Activated naive CD8-positive, alpha-beta T cell treated with anti-CD3 and anti-CD28 coated beads, Interleukin-2, amount 10 ng/mL, durations not matched to agents 7 days and 5 days (primary cell): Measurements from ENCODE around the gene CALM3. TPM values are rescaled to one million over a fixed set of nuclear protein-coding genes. Genes with fewer than 3 reads are reported as not detected.
"Not testable (repeated sequence)": the region's sequence is repeated elsewhere in the genome, so short reads cannot be mapped to it uniquely, and the experiment has no call there.

Source experiments
- ATAC-seq: fragments of 150-1000 bp; cut with Tn5 transposase; one replicate; pipeline ENCODE4 v1.10.0; 2021; ENCODE audit warnings: low read depth, moderate library complexity
- POLR2A ChIA-PET: fragments of 350-600 bp; sonication (Branson Sonifier 250); formaldehyde crosslinking; loops from one replicate; lab custom pipeline; 2021; ENCODE audit warnings: antibody characterized with exemption; lab: Charles Lee
- DNase-seq: peaks from one replicate; pipeline ENCODE4 v3.0.0; 2021
- H3K27ac Mint-ChIP-seq: one replicate; pipeline ENCODE4 v1.8.0; 2022; ENCODE audit warnings: mild to moderate bottlenecking, mixed read lengths
- H3K27me3 Mint-ChIP-seq: one replicate; pipeline ENCODE4 v1.8.0; 2022; ENCODE audit warnings: mild to moderate bottlenecking, moderate library complexity, mixed read lengths
- H3K36me3 Mint-ChIP-seq: one replicate; pipeline ENCODE4 v1.8.0; 2021; ENCODE audit warnings: mild to moderate bottlenecking, mixed read lengths
- H3K4me1 Mint-ChIP-seq: one replicate; pipeline ENCODE4 v1.8.0; 2021; ENCODE audit warnings: mixed read lengths
- H3K4me3 Mint-ChIP-seq: one replicate; pipeline ENCODE4 v1.8.0; 2022; ENCODE audit warnings: mild to moderate bottlenecking, moderate library complexity, mixed read lengths
- H3K9me3 Mint-ChIP-seq: one replicate; pipeline ENCODE4 v1.8.0; 2021; ENCODE audit warnings: mixed read lengths
- total RNA-seq, 2 experiments: library from RNA; stranded (reverse); gene quantifications; one replicate each; pipeline ENCODE4 v1.2.3, GENCODE V29; 2021

Gene CALM3
- total RNA-seq, result 100 to 1,000 TPM; 485 to 503 TPM

DNA sequence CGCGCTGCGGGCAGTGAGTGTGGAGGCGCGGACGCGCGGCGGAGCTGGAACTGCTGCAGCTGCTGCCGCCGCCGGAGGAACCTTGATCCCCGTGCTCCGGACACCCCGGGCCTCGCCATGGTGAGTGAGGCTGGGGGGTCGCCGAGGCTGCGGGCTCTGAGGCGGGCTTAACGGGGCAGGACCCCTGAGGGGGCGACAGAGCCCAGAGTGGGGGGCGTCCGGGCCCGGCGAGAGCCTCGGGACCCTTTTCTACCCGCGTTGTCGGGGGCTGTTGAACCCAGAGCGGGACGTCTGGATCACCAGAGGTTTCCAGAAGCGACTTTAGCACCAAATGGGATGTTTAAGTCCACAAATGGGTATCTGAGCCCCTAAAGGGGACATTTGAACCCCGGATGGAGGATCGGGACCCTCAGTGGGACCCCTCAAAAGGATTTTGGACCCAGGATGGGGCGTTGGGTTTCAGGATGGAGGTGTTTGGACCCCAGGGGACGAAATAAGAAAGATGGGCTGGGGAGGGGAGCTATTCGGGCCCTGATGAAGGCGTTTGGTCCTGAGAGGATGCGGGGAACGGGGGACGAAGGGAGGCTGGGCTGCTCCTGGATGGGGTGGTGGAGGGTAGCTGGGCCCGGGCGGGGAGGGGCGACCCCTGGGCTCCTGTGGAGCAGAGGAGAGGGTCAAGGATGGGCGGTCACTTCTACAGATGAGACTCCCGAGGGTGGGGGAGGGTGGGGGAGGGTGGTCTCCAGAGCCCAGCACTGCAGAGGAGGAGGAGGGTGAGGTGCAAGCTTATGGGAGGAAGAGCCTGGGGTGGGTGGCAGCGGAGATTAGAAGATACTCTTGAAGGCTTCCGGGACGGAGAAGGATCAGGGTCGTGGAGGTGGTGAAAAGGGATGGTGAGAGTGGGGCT, at the start of gene CALM3:
Gene CALM3, plus strand, starts transcription at position 13 of the 907 bp plus-strand sequence. Its CDS starts 105 bp downstream, at position 118.
- Mint-ChIP-seq H3K4me1 (peaks cover 30% of the 10 kb centered on the region), H3K27ac (peak within 1 kb of the TSS; percentile 100), H3K36me3 (peaks cover 25% of the 10 kb centered on the region), H3K27me3 (peaks cover 2% of the 10 kb centered on the region), H3K9me3 (peaks cover 7% of the 10 kb centered on the region), H3K4me3 (peak within 1 kb of the TSS; percentile 97)
- ATAC-seq, result no peak
- POLR2A ChIA-PET, result interaction anchor here (0.8 to 4.7 kb wide), 24 partner anchors 9 to 884 kb away, joined by 3 to 142 read pairs (median 4); partner anchors contain the start of genes DACT3 and GNG8
- DNase-seq, result no peak

DNA sequence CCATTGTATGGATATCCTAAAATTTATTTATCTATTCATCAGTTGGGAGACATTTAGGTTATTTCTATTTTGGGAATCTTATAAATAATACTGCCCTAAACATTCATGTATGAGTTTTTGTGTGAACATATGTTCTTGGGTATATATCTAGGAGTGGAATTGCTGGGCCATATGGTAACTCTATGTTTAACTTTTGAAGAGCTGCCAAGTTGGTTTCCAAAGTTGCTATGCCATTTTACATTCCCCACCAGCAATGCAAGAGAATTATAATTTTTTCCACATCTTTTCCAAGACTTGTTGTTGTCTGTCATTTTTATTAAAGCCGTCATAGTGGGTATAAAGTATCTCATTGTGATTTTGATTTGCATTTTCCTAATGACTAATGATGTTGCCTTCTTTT, 48.2 kb upstream of the CALM3 start:
- Mint-ChIP-seq H3K27me3 (peaks cover 38% of the 10 kb centered on the region), H3K36me3 (peaks cover 8% of the 10 kb centered on the region), H3K4me1 (no peaks in the 10 kb centered on the region), H3K27ac (no peak overlapping the region), H3K4me3 (no peak overlapping the region), H3K9me3 (peaks cover 19% of the 10 kb centered on the region)
- POLR2A ChIA-PET, result no interaction called here
- DNase-seq (no peak), ATAC-seq (no peak)

DNA sequence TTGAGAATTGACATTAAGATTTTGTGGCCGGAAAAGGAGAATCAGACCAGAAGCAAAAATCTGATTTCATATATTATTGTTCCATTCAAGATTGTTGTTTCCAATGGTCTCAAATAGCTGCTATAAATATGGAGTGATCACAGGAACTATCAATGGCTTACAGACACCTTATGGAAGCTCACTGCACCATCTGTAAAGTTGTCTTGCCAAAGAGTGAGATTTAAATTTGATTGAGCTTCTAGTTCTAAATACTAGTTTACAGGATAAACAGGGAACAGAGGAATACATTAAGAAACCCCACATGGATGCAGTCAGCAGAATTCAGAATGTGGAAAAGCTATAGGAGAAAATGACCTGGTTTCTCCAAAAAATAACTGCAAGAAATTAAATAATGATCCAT, 47.0 kb upstream of the CALM3 start:
- ATAC-seq, result no peak
- H3K4me1 Mint-ChIP-seq, result no peaks in the 10 kb centered on the region
- peaks cover 36% of the 10 kb centered on the region for H3K27me3 Mint-ChIP-seq
- DNase-seq, result no peak
- no peak overlapping the region for H3K27ac Mint-ChIP-seq
- POLR2A ChIA-PET, result no interaction called here
- H3K36me3 Mint-ChIP-seq, result peaks cover 8% of the 10 kb centered on the region
- H3K4me3 Mint-ChIP-seq, result no peak overlapping the region
- H3K9me3 Mint-ChIP-seq, result peaks cover 19% of the 10 kb centered on the region

DNA sequence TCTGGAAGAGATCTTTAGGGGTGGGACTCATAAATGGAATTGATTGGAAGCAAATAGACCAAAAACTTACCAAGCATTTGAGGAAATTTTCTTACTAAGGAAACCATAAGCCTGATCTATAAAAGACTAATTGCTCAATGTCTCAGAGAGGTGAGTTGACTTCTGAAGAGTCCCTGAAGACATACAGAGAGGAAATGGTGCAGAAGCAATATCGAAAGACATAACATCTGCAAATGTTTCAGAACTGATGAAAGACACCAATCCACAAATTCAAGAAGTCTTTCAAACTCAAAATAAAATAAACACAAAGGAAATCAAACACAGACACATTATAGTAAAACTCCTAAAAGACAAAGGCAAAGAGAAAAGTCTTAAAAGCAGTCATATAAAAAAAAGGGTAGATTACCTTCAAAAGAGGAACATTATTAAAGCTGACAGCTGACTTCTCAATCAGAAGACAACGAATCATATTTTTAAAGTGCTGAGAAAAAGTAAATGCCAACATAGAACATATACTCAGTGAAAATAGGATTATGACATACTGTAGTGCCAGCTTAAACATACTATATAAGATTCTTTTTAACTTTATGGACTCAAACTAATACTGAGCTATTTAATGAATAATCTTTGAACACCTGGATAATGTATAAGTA, 45.4 kb upstream of the CALM3 start:
- Mint-ChIP-seq H3K36me3 (peaks cover 3% of the 10 kb centered on the region), H3K4me3 (no peak overlapping the region), H3K27ac (no peak overlapping the region), H3K4me1 (no peaks in the 10 kb centered on the region), H3K27me3 (peaks cover 32% of the 10 kb centered on the region), H3K9me3 (peaks cover 13% of the 10 kb centered on the region)
- DNase-seq, result no peak
- ATAC-seq, result no peak
- POLR2A ChIA-PET, result no interaction called here

DNA sequence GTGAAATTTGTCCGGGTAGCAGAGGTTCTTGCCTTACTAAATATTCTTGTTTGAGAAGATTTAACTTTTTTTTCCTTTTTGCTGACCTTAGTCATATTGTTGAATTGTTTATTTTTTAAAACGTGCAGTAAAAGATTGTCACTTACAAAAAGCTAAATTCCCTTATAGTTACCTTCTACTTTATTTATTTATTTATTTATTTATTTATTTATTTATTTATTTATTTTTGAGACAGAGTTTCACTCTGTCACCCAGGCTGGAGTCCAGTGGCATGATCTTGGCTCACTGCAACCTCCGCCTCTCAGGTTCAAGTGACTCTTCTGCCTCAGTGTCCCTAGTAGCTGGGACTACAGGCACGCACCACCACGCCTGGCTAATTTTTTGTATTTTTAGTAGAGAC, 44.7 kb upstream of the CALM3 start:
- ATAC-seq, H3K36me3 Mint-ChIP-seq, H3K4me1 Mint-ChIP-seq, DNase-seq, H3K9me3 Mint-ChIP-seq, POLR2A ChIA-PET, H3K4me3 Mint-ChIP-seq, H3K27ac Mint-ChIP-seq: not testable (repeated sequence)
- H3K27me3 Mint-ChIP-seq, result peaks cover 32% of the 10 kb centered on the region

DNA sequence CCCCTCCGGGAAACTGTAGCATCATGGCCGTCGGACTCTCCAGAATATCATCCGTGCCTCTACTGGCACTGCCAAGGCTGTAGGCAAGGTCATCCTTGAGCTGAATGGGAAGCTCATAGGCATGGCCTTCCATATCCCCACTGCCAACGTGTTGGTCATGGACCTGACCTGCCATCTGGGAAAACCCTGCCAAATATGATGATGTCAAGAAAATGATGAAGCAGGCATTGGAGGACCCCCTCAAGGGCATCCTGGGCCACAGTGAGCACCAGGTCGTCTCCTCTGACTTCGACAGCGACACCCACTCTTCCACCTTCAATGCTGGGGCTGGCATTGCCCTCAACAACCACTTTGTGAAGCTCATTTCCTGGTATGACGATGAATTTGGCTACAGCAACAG, 41.9 kb upstream of the CALM3 start:
- DNase-seq, result no peak
- Mint-ChIP-seq H3K4me1 (peaks cover 3% of the 10 kb centered on the region), H3K27ac (no peak overlapping the region), H3K9me3 (peaks cover 5% of the 10 kb centered on the region), H3K36me3 (peaks cover 2% of the 10 kb centered on the region), H3K4me3 (no peak overlapping the region), H3K27me3 (peaks cover 19% of the 10 kb centered on the region)
- POLR2A ChIA-PET, result no interaction called here
- no peak for ATAC-seq

DNA sequence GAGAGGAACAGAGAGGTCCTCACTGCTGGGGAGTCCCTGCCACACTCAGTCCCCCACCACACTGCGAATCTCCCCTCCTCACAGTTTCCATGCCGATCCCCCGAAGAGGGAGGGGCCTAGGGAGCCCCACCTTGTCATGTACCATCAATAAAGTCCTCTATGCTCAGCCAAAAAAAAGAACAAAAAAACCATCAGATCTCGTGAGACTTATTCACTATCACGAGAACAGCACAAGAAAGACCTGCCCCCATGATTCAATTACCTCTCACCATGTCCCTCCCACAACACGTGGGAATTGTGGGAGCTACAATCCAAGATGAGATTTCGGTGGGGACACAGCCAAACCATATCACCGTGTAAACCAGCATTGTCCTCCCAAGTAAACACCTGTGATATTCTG, 41.5 kb upstream of the CALM3 start:
- H3K9me3 Mint-ChIP-seq, DNase-seq, H3K27ac Mint-ChIP-seq, POLR2A ChIA-PET, H3K4me3 Mint-ChIP-seq, H3K36me3 Mint-ChIP-seq, H3K4me1 Mint-ChIP-seq, ATAC-seq: not testable (repeated sequence)
- H3K27me3 Mint-ChIP-seq, result peaks cover 15% of the 10 kb centered on the region

DNA sequence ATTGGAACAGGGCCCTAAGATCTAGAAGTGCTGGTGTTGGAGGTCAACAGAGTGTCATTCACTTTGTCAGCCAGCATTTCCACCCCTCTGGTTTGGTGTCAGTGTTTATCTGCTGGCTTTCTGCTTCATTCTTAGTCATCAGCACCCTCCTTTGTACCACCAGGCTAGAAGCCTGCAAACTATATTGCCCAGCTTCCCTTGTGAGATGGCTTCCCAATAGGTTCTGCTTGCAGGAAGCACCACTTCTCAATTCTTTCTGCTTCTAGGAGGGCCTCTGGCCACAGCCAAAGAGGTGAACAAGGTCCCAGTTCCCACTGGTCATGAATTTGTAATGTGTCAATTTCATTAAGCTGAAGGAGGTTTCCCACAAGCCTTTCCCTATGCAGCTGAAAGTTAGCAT, 36.4 kb upstream of the CALM3 start:
- Mint-ChIP-seq H3K4me1 (peaks cover 3% of the 10 kb centered on the region), H3K27me3 (peaks cover 2% of the 10 kb centered on the region), H3K9me3 (peaks cover 5% of the 10 kb centered on the region), H3K36me3 (peaks cover 6% of the 10 kb centered on the region), H3K4me3 (no peak overlapping the region), H3K27ac (no peak overlapping the region)
- ATAC-seq, result no peak
- no peak for DNase-seq
- POLR2A ChIA-PET, result no interaction called here

DNA sequence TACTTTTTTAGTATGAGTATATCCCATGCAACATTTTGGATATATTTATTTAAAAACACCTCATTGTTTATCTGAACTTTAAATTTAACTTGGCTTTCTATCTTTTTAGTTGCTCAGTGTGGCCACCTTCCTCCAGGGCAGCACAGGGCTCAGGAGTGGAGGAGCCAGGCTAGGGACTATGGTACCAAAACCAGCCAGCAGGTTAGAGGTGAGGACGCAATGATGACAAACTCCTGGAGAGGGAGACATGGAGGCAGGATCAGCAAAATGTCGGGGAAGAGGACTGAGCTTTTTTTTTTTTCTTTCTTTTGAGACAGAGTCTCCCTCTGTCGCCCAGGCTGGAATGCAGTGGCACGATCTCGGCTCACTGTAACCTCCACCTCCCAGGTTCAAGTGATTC, 29.6 kb upstream of the CALM3 start:
- Mint-ChIP-seq H3K27ac (no peak overlapping the region), H3K4me3 (no peak overlapping the region), H3K9me3 (no peaks in the 10 kb centered on the region), H3K36me3 (peaks cover 3% of the 10 kb centered on the region), H3K27me3 (peaks cover 3% of the 10 kb centered on the region), H3K4me1 (peaks cover 7% of the 10 kb centered on the region)
- ATAC-seq, result no peak
- DNase-seq, result no peak
- POLR2A ChIA-PET, result interaction anchor here (0.7 kb wide), 1 partner anchor 30 kb away, joined by 4 read pairs; no protein-coding TSS in a partner anchor

DNA sequence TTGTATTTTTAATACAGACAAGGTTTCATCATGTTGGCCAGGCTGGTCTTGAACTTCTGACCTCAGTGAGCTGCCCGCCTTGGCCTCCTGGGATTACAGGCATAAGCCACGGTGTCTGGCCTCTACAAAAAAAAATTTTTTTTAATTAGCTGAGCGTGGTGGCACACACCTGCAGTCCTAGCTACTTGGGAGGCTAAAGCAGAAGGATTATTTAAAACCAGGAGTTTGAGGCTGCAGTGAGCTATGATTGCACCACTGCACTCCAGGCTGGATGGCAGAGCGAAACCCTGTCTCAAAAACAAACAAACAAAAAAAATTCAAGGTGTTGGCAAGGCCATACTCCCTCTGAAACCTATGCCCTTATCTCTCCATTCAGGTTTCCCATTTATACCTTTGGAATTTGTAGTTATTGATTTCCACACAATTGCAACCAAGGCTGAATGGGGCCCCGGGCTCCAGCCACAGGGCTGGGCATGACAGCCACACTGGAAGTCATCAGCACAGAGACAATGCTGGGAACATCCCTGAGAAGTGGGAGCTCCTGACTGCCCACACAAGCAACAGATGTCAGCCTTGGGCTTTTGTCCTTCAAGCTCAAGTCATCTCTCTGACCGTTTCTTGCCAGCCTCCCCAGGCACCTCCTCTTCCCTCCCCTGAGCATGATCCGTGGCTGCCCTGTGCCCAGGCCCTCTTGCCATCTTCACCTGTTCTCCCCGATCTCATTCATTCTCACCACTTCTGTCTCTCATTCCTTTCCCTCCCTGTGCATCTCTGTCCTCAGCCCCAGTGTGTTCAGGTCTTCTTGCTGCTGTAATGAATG, 27.2 kb upstream of the CALM3 start:
- peaks cover 3% of the 10 kb centered on the region for H3K27me3 Mint-ChIP-seq
- no peak for ATAC-seq
- H3K4me3 Mint-ChIP-seq, result peak overlapping the region; percentile 3
- peaks cover 10% of the 10 kb centered on the region for H3K4me1 Mint-ChIP-seq
- H3K9me3 Mint-ChIP-seq, result no peaks in the 10 kb centered on the region
- POLR2A ChIA-PET, result no interaction called here
- peak overlapping the region; percentile 39 for H3K27ac Mint-ChIP-seq
- no peak for DNase-seq
- H3K36me3 Mint-ChIP-seq, result peaks cover 5% of the 10 kb centered on the region

DNA sequence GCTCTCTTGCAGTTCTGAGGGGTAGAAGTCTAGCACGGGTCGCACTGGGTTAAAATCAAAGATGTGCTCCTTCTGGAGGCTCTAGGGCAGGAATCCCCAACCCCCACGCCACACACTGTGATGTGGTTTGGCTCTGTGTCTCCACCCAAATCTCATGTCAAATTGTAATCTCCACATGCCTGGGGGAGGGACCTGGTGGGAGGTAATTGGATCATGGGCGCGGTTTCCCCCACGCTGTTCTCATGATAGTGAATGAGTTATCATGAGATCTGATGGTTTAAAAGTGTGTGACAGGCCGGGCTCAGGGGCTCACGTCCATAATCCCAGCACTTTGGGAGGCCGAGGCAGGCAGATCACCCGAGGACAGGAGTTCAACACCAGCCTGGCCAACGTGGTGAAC, 26.6 kb upstream of the CALM3 start:
- Mint-ChIP-seq H3K27ac (peak overlapping the region; percentile 39), H3K27me3 (peaks cover 5% of the 10 kb centered on the region), H3K36me3 (peaks cover 5% of the 10 kb centered on the region), H3K4me1 (peaks cover 14% of the 10 kb centered on the region), H3K9me3 (no peaks in the 10 kb centered on the region), H3K4me3 (peak overlapping the region; percentile 3)
- POLR2A ChIA-PET, result no interaction called here
- ATAC-seq (peak; percentile 52), DNase-seq (no peak)

DNA sequence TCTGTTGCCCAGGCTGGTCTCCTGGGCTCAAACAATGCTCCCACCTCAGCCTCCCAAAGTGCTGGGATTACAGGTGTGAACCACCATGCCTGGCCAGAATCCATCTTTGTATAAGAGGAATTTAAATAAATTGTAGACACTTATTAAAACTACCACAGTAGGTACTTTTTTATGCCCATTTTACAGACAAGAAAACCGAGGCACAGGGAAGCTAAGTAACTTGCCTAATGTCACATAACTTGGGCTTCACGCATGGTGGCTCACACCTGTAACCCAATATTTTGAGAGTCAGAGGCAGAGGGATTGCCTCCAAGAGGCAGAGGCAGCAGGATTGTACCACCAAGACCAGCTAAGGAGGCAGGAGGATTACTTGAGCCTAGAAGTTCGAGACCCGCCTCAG, 22.7 kb upstream of the CALM3 start:
- DNase-seq (no peak), ATAC-seq (no peak)
- H3K27me3 Mint-ChIP-seq, result peaks cover 7% of the 10 kb centered on the region
- H3K27ac Mint-ChIP-seq, result no peak overlapping the region
- no peak overlapping the region for H3K4me3 Mint-ChIP-seq
- peaks cover 14% of the 10 kb centered on the region for H3K4me1 Mint-ChIP-seq
- POLR2A ChIA-PET, result no interaction called here
- peaks cover 5% of the 10 kb centered on the region for H3K36me3 Mint-ChIP-seq
- no peaks in the 10 kb centered on the region for H3K9me3 Mint-ChIP-seq

DNA sequence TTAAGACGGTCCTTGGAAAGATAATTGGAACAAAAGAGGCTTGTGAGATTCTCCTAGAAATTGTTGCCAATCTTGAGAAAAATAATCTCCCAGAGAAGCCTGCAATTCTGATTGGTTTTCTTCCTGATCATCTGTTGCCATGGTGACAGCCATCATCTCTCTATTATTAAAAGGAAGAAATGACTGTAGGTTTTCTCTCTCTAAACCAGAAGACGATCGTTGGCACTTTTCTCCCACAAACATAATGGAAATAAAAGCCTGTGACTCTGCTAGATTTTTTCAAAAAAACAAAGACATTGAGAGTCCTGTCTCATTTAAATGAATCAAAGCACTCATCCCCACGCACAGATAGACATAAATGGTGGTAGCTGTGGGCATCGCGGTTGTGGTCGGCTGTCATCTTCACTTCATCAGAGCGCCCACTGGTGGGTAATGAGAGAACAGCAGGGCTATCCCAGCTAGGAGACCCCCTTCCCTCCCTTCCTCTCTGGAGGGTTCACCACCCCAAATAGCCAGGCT, 21.7 kb upstream of the CALM3 start:
- DNase-seq (peak; percentile 46), ATAC-seq (no peak)
- peaks cover 14% of the 10 kb centered on the region for H3K4me1 Mint-ChIP-seq
- H3K9me3 Mint-ChIP-seq, result no peaks in the 10 kb centered on the region
- POLR2A ChIA-PET, result interaction anchor here (1.5 kb wide), 1 partner anchor 21 kb away, joined by 9 read pairs; the partner anchor contains the start of gene CALM3
- H3K27me3 Mint-ChIP-seq, result peaks cover 10% of the 10 kb centered on the region
- peaks cover 2% of the 10 kb centered on the region for H3K36me3 Mint-ChIP-seq
- H3K4me3 Mint-ChIP-seq, result no peak overlapping the region
- no peak overlapping the region for H3K27ac Mint-ChIP-seq
